ENCODE results near the gene IQGAP1. TPM values are rescaled to one million over a fixed set of nuclear protein-coding genes. Genes with fewer than 3 reads are reported as not detected.

Gene IQGAP1
- total and polyA plus RNA-seq, 2 experiments from 2014 or later, result 65.8 to 125 TPM

- Histone ChIP-seq H3K4me1 (ENCODE audit: insufficient read depth) (peaks cover 14% of the 10 kb centered on the region), H3K9me3 (ENCODE audit: low read depth) (no peaks in the 10 kb centered on the region), H2AFZ (no peak overlapping the region), H3K4me2 (no peak overlapping the region), H3K9me2 (replicated peaks; ENCODE audit: insufficient read depth) (no peaks in the 10 kb centered on the region), H4K20me1 (ENCODE audit: insufficient read depth, poor library complexity, severe bottlenecking) (peaks cover 6% of the 10 kb centered on the region), H3K36me3 (replicated peaks; ENCODE audit: insufficient read depth, low read depth) (no peaks in the 10 kb centered on the region), H3K79me2 (peaks cover 26% of the 10 kb centered on the region), H3K27me3 (no peaks in the 10 kb centered on the region), H3K27ac (no peak overlapping the region), H3K4me3 (no peak overlapping the region)
- no peak for TF ChIP-seq EZH2phosphoT487 (IDR thresholded peaks at IDR 0.05; ENCODE audit: low read depth, severe bottlenecking, unreplicated experiment)
- TF ChIP-seq CTCF (IDR thresholded peaks at IDR 0.05; ENCODE audit: poor library complexity), result no peak
- TF ChIP-seq EZH2 (IDR thresholded peaks at IDR 0.05; ENCODE audit: borderline replicate concordance), result no peak
- no peak for DNase-seq (ENCODE audit: low spot score)
- WGBS (ENCODE audit: low lambda C conversion rate, missing lambda C conversion rate), result 89% methylated on average over 2 of the region's 2 CpGs
Observed at GRCh38 chr15:90386221-90386620, 1.8 kb upstream of the IQGAP1 start.

GRCh38 chr15:90388462-90389380 is 679 bp downstream of the IQGAP1 start:
- no peak for TF ChIP-seq CTCF (IDR thresholded peaks at IDR 0.05; ENCODE audit: poor library complexity)
- TF ChIP-seq EZH2phosphoT487 (IDR thresholded peaks at IDR 0.05; ENCODE audit: low read depth, severe bottlenecking, unreplicated experiment), result no peak
- no peak for TF ChIP-seq EZH2 (IDR thresholded peaks at IDR 0.05; ENCODE audit: borderline replicate concordance)
- Histone ChIP-seq H3K4me3 (peak overlapping the region; percentile 78), H3K27ac (peak overlapping the region; percentile 96), H3K27me3 (no peaks in the 10 kb centered on the region), H3K4me1 (ENCODE audit: insufficient read depth) (peaks cover 14% of the 10 kb centered on the region), H3K4me2 (peak overlapping the region; percentile 81), H2AFZ (peak overlapping the region; percentile 67), H4K20me1 (ENCODE audit: insufficient read depth, poor library complexity, severe bottlenecking) (peaks cover 6% of the 10 kb centered on the region), H3K79me2 (peaks cover 51% of the 10 kb centered on the region), H3K9me3 (ENCODE audit: low read depth) (no peaks in the 10 kb centered on the region), H3K36me3 (replicated peaks; ENCODE audit: insufficient read depth, low read depth) (no peaks in the 10 kb centered on the region), H3K9me2 (replicated peaks; ENCODE audit: insufficient read depth) (no peaks in the 10 kb centered on the region)
- 5% methylated on average over 27 of the region's 52 CpGs for WGBS (ENCODE audit: low lambda C conversion rate, missing lambda C conversion rate)
- peak; percentile 68 for DNase-seq (ENCODE audit: low spot score)

- Histone ChIP-seq H4K20me1 (ENCODE audit: insufficient read depth, poor library complexity, severe bottlenecking) (peaks cover 6% of the 10 kb centered on the region), H3K4me3 (peak overlapping the region; percentile 78), H3K27ac (no peak overlapping the region), H3K79me2 (peaks cover 58% of the 10 kb centered on the region), H3K4me2 (peak overlapping the region; percentile 81), H3K9me2 (replicated peaks; ENCODE audit: insufficient read depth) (no peaks in the 10 kb centered on the region), H3K9me3 (ENCODE audit: low read depth) (no peaks in the 10 kb centered on the region), H3K27me3 (no peaks in the 10 kb centered on the region), H3K4me1 (ENCODE audit: insufficient read depth) (peaks cover 14% of the 10 kb centered on the region), H3K36me3 (replicated peaks; ENCODE audit: insufficient read depth, low read depth) (no peaks in the 10 kb centered on the region), H2AFZ (no peak overlapping the region)
- 70% methylated on average over 6 of the region's 6 CpGs for WGBS (ENCODE audit: low lambda C conversion rate, missing lambda C conversion rate)
- TF ChIP-seq EZH2 (IDR thresholded peaks at IDR 0.05; ENCODE audit: borderline replicate concordance), result no peak
- TF ChIP-seq CTCF (IDR thresholded peaks at IDR 0.05; ENCODE audit: poor library complexity), result no peak
- TF ChIP-seq EZH2phosphoT487 (IDR thresholded peaks at IDR 0.05; ENCODE audit: low read depth, severe bottlenecking, unreplicated experiment), result no peak
- DNase-seq (ENCODE audit: low spot score), result no peak
Observed at GRCh38 chr15:90389513-90389912, 1.5 kb downstream of the IQGAP1 start.

Measured in hepatocyte (in vitro differentiated cells).